Immature natural killer cell (primary cell): ENCODE measurements around the gene REPS2. TPM values are rescaled to one million over a fixed set of nuclear protein-coding genes. Genes with fewer than 3 reads are reported as not detected.

Experiments
- DNase-seq, 3 donors: peaks; one replicate each; pipeline ENCODE4 v3.0.0; 2022; ENCODE audit warnings: mixed read lengths in 1 of 3
- H3K27ac Mint-ChIP-seq, 6 donors: one replicate each; pipeline ENCODE4 v1.8.0; 2020; ENCODE audit warnings: mixed read lengths in 6 of 6, mild to moderate bottlenecking in 5 of 6, inconsistent platforms in 4 of 6, moderate library complexity in 3 of 6
- H3K27me3 Mint-ChIP-seq, 3 donors: one replicate each; pipeline ENCODE4 v1.8.0; 2020 to 2021; ENCODE audit warnings: low read depth in 3 of 3, mild to moderate bottlenecking in 3 of 3, mixed read lengths in 3 of 3, moderate library complexity in 3 of 3, inconsistent platforms in 1 of 3
- H3K36me3 Mint-ChIP-seq, 3 donors: one replicate each; pipeline ENCODE4 v1.8.0; 2020; ENCODE audit warnings: mixed read lengths in 3 of 3, inconsistent platforms in 2 of 3, mild to moderate bottlenecking in 2 of 3
- H3K4me1 Mint-ChIP-seq, 2 donors: one replicate each; pipeline ENCODE4 v1.8.0; 2020; ENCODE audit warnings: inconsistent platforms in 2 of 2, mild to moderate bottlenecking in 2 of 2, mixed read lengths in 2 of 2, moderate library complexity in 1 of 2
- H3K4me3 Mint-ChIP-seq, 5 donors: one replicate each; pipeline ENCODE4 v1.8.0; 2020; ENCODE audit warnings: mild to moderate bottlenecking in 5 of 5, mixed read lengths in 5 of 5, inconsistent platforms in 3 of 5, moderate library complexity in 3 of 5
- H3K9me3 Mint-ChIP-seq, 6 donors: one replicate each; pipeline ENCODE4 v1.8.0; 2020; ENCODE audit warnings: mild to moderate bottlenecking in 6 of 6, mixed read lengths in 6 of 6, inconsistent platforms in 4 of 6, moderate library complexity in 3 of 6
- polyA plus RNA-seq, 3 donors: library from polyadenylated mRNA; unstranded; fragments of 300-500 nt; fragmentation: Illumina TruSeq; gene quantifications; one replicate each; pipeline ENCODE4 v1.2.3, GENCODE V29; 2021

Gene REPS2
- under 1 TPM in 2 of 3 donors, not detected in 1; 0.03 to 0.71 TPM for polyA plus RNA-seq

DNA sequence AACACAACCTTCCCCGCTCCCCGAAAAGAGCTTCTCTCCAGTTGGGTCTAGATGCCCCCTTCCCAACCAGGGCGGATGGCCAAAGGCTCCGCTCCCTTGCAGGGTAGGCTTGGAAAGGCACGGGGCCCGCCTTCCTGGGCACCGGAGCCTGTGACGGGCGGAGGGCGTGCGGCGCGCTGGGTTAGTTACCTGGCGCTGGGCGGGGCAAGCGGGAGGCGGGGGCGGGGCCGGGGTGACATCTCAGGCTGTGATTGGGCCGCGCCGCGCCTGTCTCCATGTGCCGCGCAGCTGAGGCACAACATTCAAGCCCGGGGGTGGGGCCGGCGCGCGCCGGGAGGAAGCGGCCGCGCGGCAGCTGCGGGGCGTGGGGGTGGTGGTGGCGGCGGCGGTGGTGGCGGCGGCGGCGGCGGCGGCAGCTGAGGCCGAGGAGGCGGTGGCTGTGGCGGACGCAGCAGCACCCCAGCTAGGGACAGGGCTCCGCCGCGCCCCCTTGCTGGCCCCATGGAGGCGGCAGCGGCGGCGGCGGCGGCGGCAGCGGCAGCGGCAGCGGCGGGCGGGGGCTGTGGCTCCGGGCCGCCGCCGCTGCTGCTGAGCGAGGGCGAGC is at the start of gene REPS2:
REPS2 (plus strand) TSS at position 298 of the 604 bp plus-strand sequence; CDS start at position 502, 204 bp downstream.
- peak within 1 kb of the TSS; percentile 80 to 87 (median 85) for H3K4me3 Mint-ChIP-seq
- peaks cover 0 to 10% (median 6%) of the 10 kb centered on the region in 3 donors for H3K27me3 Mint-ChIP-seq
- no peaks in the 10 kb centered on the region for H3K36me3 Mint-ChIP-seq
- H3K27ac Mint-ChIP-seq, result peak within 1 kb of the TSS; percentile 30 to 79 (median 76)
- peak; percentile 46 to 65 (median 63) for DNase-seq
- peaks cover 0 to 4% (median 0%) of the 10 kb centered on the region in 6 donors for H3K9me3 Mint-ChIP-seq
- peaks cover 5 to 9% of the 10 kb centered on the region in 2 donors for H3K4me1 Mint-ChIP-seq

DNA sequence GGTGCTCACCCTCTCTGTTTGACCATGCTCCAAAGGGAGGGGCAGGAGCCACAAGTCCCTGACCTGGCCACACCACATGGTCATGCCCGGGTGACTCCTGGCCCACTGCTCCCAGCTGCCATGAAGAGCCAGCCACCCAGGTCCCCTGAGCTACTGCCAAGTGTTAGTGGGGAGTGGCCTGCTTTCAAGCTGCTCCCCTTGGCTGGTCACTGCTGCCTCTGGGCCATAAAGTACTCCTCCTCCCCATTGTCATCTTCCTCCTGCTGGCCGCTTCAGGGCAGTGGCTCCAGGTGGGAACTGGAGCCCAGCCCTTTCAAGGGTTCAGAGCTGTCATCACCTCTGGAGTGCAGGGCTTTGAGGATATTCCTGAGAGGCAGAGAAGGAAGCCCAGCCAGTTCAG is 49.0 kb upstream of the REPS2 start:
- no peaks in the 10 kb centered on the region for H3K9me3 Mint-ChIP-seq
- H3K36me3 Mint-ChIP-seq, result no peaks in the 10 kb centered on the region
- H3K27me3 Mint-ChIP-seq, result peaks cover 0 to 3% (median 2%) of the 10 kb centered on the region in 3 donors
- no peak overlapping the region for H3K4me3 Mint-ChIP-seq
- DNase-seq, result no peak
- no peak overlapping the region for H3K27ac Mint-ChIP-seq
- H3K4me1 Mint-ChIP-seq, result peaks cover 4 to 6% of the 10 kb centered on the region in 2 donors

DNA sequence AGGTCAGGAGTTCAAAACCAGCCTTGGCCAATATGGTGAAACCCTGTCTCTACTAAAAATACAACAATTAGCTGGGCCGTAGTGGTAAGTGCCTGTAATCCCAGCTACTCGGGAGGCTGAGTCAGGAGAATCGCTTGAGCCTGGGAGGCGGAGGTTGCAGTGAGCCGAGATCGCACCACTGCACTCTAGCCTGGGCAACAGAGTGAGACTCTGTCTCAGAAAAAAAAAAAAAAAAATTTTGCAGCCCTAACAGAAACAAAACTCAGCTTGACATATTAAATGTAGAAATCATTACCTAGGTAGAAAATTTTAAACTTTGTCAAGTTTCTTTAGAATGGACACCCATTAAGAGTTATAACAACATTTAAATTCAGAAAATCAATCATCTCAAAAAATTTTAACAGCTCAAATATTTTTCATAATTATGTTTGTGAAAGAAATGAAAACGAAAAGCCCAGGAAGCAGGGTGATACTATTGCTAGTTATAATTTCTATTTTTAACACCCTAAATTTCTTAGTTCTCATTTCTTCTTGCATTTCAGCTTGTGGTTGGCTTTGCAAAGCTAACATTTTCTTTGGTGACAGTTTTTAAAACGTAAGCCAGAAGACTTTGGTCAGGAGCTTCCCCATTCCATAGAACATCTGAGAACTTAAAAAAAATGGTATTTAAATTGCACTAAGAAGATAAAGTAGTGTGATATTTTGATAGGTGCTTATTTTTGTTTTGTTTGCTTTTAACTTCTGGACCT is 43.0 kb upstream of the REPS2 start:
- H3K27ac Mint-ChIP-seq, result no peak overlapping the region
- H3K36me3 Mint-ChIP-seq, result no peaks in the 10 kb centered on the region
- DNase-seq, result no peak
- peaks cover 3 to 13% (median 6%) of the 10 kb centered on the region in 3 donors for H3K27me3 Mint-ChIP-seq
- no peak overlapping the region for H3K4me3 Mint-ChIP-seq
- H3K4me1 Mint-ChIP-seq, result no peaks in the 10 kb centered on the region
- H3K9me3 Mint-ChIP-seq, result no peaks in the 10 kb centered on the region

DNA sequence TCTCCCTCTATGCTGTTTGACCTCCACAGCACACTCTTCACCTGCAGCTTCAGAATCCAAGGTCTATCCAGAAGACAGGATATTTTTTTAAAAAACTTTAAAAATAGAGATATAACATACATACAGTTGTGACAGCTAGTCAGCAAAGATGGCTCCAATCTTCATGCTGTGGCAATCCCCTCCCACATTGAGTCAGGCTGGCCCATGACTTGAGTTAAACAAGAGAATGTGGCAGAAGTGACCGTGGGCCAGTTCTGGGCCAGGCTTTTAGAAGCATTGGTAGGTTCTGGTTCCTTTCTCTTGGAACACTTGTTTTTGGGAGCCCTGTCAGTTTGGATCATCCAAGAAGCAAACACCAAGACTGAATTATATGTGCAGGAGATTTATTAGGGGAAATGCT is 36.1 kb upstream of the REPS2 start:
- Mint-ChIP-seq H3K4me1 (no peaks in the 10 kb centered on the region), H3K36me3 (no peaks in the 10 kb centered on the region), H3K27me3 (peaks cover 0 to 10% (median 5%) of the 10 kb centered on the region in 3 donors), H3K27ac (no peak overlapping the region), H3K4me3 (no peak overlapping the region), H3K9me3 (no peaks in the 10 kb centered on the region)
- no peak for DNase-seq

DNA sequence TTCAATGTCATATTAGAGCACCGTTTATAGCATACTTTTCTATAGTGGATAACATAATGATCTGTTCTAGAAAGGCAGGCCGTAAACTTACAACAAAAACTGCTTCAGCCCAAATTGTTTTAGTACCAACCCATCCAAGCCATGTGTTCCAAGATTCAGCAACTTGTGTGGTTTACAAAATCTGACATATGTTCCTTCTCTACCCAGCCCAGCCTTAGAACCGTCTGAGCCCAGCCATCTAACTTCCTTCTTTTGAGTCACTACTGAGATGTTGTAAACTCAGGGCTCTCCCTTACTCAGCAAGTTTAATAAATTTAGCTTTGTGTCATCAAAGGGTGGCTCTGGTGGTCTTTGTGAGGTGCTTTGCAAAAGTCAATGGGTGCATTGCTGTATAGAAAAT is 32.4 kb upstream of the REPS2 start:
- Mint-ChIP-seq H3K36me3 (no peaks in the 10 kb centered on the region), H3K4me3 (no peak overlapping the region), H3K4me1 (no peaks in the 10 kb centered on the region), H3K9me3 (no peaks in the 10 kb centered on the region), H3K27ac (peak overlapping the region in 1 of 6 donors; percentile 64), H3K27me3 (peaks cover 0 to 9% (median 0%) of the 10 kb centered on the region in 3 donors)
- DNase-seq, result no peak

DNA sequence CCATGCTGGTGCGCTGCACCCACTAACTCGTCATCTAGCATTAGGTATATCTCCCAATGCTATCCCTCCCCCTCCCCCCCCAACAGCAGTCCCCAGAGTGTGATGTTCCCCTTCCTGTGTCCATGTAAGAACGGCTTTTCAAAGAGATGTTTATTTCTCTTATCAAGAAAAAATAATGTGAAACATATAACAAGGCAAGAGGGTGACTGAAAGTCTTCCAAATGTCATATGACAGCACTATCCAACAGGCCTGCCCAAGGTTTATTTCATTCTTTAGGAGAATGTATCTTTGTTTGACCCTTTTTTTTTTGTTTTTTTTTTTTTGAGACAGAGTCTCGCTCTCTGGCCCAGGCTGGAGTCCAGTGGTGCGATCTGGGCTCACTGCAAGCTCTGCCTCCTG is 29.9 kb upstream of the REPS2 start:
- no peaks in the 10 kb centered on the region for H3K36me3 Mint-ChIP-seq
- no peak for DNase-seq
- H3K4me3 Mint-ChIP-seq, result no peak overlapping the region
- no peaks in the 10 kb centered on the region for H3K4me1 Mint-ChIP-seq
- H3K9me3 Mint-ChIP-seq, result no peaks in the 10 kb centered on the region
- no peak overlapping the region for H3K27ac Mint-ChIP-seq
- peaks cover 0 to 8% (median 0%) of the 10 kb centered on the region in 3 donors for H3K27me3 Mint-ChIP-seq

DNA sequence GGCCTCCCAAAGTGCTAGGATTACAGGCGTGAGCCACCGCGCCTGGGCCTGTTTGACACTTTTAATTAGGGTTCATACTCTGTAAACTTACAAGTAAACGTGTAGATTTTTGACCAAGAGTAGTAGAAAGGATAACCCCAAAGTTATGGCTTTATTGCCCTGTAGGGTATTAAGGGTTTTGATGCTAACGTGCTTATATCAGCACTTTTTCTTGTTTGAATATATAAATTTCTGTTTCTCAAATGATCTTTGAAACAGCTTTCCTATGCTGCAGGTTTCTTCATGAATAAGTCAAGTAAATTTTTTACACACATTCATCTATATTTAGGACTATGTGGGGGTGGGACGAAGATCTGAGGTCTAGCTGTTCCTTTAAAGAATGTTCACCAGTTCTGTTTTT is 29.3 kb upstream of the REPS2 start:
- H3K27ac Mint-ChIP-seq, result no peak overlapping the region
- no peaks in the 10 kb centered on the region for H3K9me3 Mint-ChIP-seq
- H3K27me3 Mint-ChIP-seq, result peaks cover 0 to 8% (median 0%) of the 10 kb centered on the region in 3 donors
- no peaks in the 10 kb centered on the region for H3K4me1 Mint-ChIP-seq
- H3K4me3 Mint-ChIP-seq, result no peak overlapping the region
- no peak for DNase-seq
- no peaks in the 10 kb centered on the region for H3K36me3 Mint-ChIP-seq

DNA sequence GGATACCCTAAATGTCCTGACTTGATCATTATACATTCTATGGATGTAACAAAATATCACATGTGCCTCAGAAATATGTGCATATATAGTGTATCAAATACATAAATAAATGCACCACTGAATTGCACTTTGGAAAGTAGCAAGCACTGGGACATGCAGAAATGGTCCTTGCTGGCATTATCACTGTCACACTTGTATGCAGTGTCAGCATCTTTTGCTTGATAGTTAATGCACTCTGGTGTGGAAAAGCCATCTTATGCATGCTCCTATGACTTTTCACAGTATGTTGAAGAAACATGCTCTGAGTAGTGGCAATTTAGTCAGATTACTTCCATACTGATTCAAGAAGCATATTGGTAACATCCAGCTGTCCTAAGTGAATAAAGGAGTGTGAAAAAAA is 27.5 kb upstream of the REPS2 start:
- Mint-ChIP-seq H3K36me3 (no peaks in the 10 kb centered on the region), H3K4me3 (no peak overlapping the region), H3K27ac (no peak overlapping the region), H3K4me1 (no peaks in the 10 kb centered on the region), H3K27me3 (peaks cover 0 to 7% (median 1%) of the 10 kb centered on the region in 3 donors), H3K9me3 (no peaks in the 10 kb centered on the region)
- no peak for DNase-seq

DNA sequence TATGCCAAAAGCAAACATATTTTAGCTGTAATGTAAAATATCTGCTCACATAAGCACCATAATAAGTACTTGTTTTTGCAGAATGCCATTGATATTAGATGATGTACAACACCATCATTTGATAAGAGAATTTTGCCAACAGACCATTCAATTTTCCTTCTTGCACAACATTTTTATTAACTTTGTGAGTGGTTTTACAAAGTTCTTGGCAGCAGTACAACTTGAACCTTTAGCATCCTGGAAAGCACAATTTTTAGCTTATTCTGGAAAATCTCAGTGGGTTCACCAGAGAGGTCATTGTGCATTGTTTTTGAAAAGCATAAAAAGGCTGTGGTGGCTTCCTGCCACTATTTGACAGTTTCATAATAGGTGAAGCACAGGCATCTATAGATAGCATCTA is 26.4 kb upstream of the REPS2 start:
- no peak for DNase-seq
- H3K27ac Mint-ChIP-seq, result no peak overlapping the region
- H3K27me3 Mint-ChIP-seq, result peaks cover 0 to 17% (median 1%) of the 10 kb centered on the region in 3 donors
- no peaks in the 10 kb centered on the region for H3K9me3 Mint-ChIP-seq
- H3K4me1 Mint-ChIP-seq, result no peaks in the 10 kb centered on the region
- no peaks in the 10 kb centered on the region for H3K36me3 Mint-ChIP-seq
- H3K4me3 Mint-ChIP-seq, result no peak overlapping the region

DNA sequence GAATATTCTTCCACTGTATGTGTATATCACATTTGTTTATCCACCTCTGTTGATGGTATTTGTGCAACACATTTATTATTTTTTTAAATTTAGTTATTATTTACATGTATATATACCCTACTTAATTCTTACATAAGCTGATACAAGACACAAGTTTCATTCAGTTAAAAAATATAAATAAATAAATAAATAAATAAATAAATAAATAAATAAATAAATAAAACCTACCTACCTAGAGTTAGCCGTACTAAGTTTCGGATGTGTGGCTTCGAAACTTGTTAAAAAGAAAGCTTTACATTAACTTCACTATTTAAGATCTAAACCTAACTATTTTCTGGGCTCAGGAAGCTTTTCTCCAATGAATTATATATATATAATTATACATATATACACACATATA is 23.3 kb upstream of the REPS2 start:
- Mint-ChIP-seq H3K4me3 (no peak overlapping the region), H3K9me3 (no peaks in the 10 kb centered on the region), H3K27ac (no peak overlapping the region), H3K4me1 (no peaks in the 10 kb centered on the region), H3K36me3 (no peaks in the 10 kb centered on the region), H3K27me3 (peaks cover 2 to 28% (median 4%) of the 10 kb centered on the region in 3 donors)
- DNase-seq, result no peak

DNA sequence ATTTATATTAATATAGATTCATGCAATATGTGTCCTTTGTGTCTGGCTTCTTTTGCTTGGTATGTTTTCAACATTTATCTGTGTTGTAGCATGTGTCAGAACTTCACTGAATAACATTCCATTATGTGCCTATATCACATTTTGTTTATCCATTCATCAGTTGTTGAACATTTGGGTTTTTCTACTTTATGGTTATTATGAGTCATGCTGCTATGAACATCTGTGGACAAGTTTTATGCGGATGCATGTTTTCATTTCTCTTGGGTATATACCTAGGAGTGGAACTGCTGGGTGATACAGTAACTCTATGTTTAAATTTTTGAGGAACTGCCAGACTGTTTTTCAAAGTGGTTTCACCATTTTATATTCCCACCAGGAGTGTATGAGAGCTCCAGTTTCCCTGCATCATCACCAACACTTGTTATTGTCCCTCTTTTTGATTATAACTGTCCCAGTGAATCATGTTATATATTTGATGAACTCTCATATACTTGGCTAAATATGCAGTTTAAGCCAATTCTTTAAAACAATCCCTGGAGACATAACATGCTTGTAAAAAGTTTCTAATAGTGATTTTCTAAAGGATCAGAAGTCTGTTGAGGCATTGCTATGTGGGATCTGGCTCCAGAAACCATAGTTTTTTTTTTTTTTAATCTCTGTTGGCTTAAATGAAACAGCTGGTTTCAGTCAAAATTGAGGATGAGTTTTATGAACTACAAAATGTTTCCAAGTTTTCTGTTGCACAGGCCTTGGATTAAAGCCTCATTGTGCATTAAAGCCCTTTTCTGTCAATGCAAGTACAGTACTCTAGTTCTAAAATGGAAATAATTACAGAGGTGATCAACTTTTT is 21.6 kb upstream of the REPS2 start:
- Mint-ChIP-seq H3K4me1 (no peaks in the 10 kb centered on the region), H3K27me3 (peaks cover 2 to 23% (median 4%) of the 10 kb centered on the region in 3 donors), H3K9me3 (no peaks in the 10 kb centered on the region), H3K36me3 (no peaks in the 10 kb centered on the region), H3K4me3 (no peak overlapping the region), H3K27ac (no peak overlapping the region)
- DNase-seq, result no peak

DNA sequence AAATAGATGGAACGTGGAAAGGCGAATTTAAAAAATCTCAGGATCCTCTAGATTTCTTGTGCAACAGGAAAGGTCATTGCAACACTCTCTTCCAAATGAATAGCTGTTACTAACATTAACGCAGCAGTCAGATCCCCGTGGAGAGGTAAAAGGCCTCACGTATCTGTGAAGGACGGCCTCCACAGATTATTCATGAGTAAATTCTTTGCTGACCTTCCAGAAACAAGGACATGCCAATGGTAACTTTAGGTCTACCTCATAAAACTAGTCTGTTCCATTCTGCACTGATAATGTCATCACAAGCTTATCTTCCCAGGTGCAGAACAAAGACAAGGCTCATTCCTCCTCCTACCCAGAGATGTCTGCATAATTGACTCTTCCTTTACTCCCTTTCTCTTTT is 16.1 kb upstream of the REPS2 start:
- Mint-ChIP-seq H3K4me1 (no peaks in the 10 kb centered on the region), H3K27ac (no peak overlapping the region), H3K27me3 (peaks cover 2 to 19% (median 2%) of the 10 kb centered on the region in 3 donors), H3K9me3 (no peaks in the 10 kb centered on the region), H3K4me3 (no peak overlapping the region), H3K36me3 (no peaks in the 10 kb centered on the region)
- DNase-seq, result no peak

DNA sequence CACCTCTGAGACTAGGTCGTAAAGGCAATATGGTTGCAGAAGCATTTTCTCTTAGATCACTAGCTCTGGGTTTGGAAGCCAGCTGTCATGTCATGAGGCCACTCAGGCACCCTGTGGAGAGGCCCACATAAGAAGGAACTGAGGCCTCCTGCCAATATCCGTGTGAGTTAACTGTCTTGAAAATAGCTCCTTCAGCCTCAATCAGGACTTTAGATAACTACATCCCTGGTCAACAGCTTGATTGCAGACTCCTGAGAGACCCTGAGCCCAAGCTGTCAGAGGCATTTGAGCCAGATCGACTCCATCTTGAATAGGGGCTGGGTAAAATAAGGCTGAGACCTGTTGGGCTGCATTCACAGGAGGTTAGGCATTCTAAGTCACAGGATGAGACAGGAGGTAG is 15.1 kb upstream of the REPS2 start:
- H3K27me3 Mint-ChIP-seq, result peaks cover 0 to 21% (median 2%) of the 10 kb centered on the region in 3 donors
- no peaks in the 10 kb centered on the region for H3K36me3 Mint-ChIP-seq
- H3K4me3 Mint-ChIP-seq, result no peak overlapping the region
- no peak for DNase-seq
- H3K4me1 Mint-ChIP-seq, result no peaks in the 10 kb centered on the region
- no peak overlapping the region for H3K27ac Mint-ChIP-seq
- H3K9me3 Mint-ChIP-seq, result peaks cover 0 to 1% (median 0%) of the 10 kb centered on the region in 6 donors
